Left lung (tissue), 10 donors: ENCODE results near the gene ABHD15. TPM values are rescaled to one million over a fixed set of nuclear protein-coding genes. Genes with fewer than 3 reads are reported as not detected.

ENCODE experiments used
- ATAC-seq: fragments of 200-7000 bp; cut with Tn5 transposase; one replicate; pipeline ENCODE4 v1.9.1; 2020; ENCODE audit warnings: moderate library complexity
- DNase-seq, 4 donors: peaks; one replicate each; pipeline ENCODE4 v3.0.0-alpha.2; 2013 to 2020
- H3K27ac ChIP-seq, 2 donors: fragments of 200-600 bp; sonication (generic) in 1 of 2; one replicate each; pipeline versions ENCODE4 v1.5.0 to v1.8.0; 2020 to 2021
- H3K27me3 ChIP-seq, 2 donors: fragments of 200-600 bp; sonication (generic) in 1 of 2; one replicate each; pipeline versions ENCODE4 v1.5.0 to v1.8.0; 2020 to 2021
- H3K36me3 ChIP-seq, 2 donors: fragments of 200-600 bp; sonication (generic) in 1 of 2; one replicate each; pipeline versions ENCODE4 v1.5.0 to v1.8.0; 2020 to 2021
- H3K4me1 ChIP-seq, 2 donors: fragments of 200-600 bp; one replicate each; pipeline ENCODE4 v1.8.0; 2021
- H3K4me3 ChIP-seq, 2 donors: fragments of 200-600 bp; sonication (generic) in 1 of 2; one replicate each; pipeline versions ENCODE4 v1.5.0 to v1.8.0; 2020 to 2021; ENCODE audit warnings: mild to moderate bottlenecking in 1 of 2
- H3K9me3 ChIP-seq, 2 donors: fragments of 200-600 bp; sonication (generic) in 1 of 2; one replicate each; pipeline versions ENCODE4 v1.5.0 to v1.8.0; 2020 to 2021
- CTCF ChIP-seq, 2 donors: fragments of 200-600 bp; sonication (generic) in 1 of 2; IDR thresholded peaks; one replicate each; pipeline versions ENCODE4 v1.5.0 to v1.8.0; 2021; ENCODE audit warnings: antibody characterized with exemption in 2 of 2
- intact Hi-C, 2 donors: fragments of 100-400 bp; cut with DNase I; formaldehyde crosslinking; loops; one replicate each; pipeline versions ENCODE4 v1.11.2 to v1.14.2; 2022
- polyA plus RNA-seq, 6 donors: library from polyadenylated mRNA; unstranded; fragments of 120-200 nt; gene quantifications; one replicate each; pipeline ENCODE4 v1.2.1, GENCODE V29; 2013; ENCODE audit not compliant: insufficient read length in 6 of 6
- total RNA-seq, 2 donors: library from RNA; stranded (reverse); fragmentation: NEBNext Ultra II Directional; extraction: Animal tissue kit (Norgen Biotek cat#: 25700); gene quantifications; one replicate each; pipeline ENCODE4 v1.2.1, GENCODE V29; 2021
- donor health status: DM: no; HTN: yes; CAD: no.
- donor health status: DM: no; HTN: no; CAD: no.

The ABHD15 gene
- total and polyA plus RNA-seq, 8 donors = 3.0 to 11.3 (median 4.0) TPM

- ATAC-seq = no peak
- intact Hi-C loops = no loop called here
- TF ChIP-seq CTCF (IDR thresholded peaks at IDR 0.05) = no peak
- Histone ChIP-seq H3K4me1 (no peaks in the 10 kb centered on the region), H3K27ac (no peak overlapping the region), H3K36me3 (peaks cover 0 to 64% of the 10 kb centered on the region in 2 donors), H3K9me3 (no peaks in the 10 kb centered on the region), H3K27me3 (no peaks in the 10 kb centered on the region), H3K4me3 (no peak overlapping the region)
- peak in 1 of 4 donors; percentile 40 for DNase-seq
These were observed 22.8 kb downstream of the ABHD15 start for GRCh38 chr17:29544066-29544465.

DNA sequence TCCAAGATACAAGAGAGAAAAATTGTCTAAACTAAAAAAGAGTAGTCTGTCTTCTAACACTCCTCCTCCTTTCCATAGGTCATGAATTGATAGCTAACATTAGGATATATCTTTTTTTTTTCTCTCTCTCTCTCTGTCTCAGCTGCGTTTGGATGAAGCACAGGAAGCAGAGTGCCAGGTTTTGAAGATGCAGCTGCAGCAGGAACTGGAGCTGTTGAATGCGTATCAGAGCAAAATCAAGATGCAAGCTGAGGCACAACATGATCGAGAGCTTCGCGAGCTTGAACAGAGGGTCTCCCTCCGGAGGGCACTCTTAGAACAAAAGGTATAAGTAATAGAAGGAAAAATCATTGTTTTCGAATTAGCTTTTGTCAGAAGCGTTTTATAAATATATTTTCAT, 32.9 kb downstream of the ABHD15 start:
- intact Hi-C loops = no loop called here
- TF ChIP-seq CTCF (IDR thresholded peaks at IDR 0.05) = no peak
- Histone ChIP-seq H3K27ac (no peak overlapping the region), H3K4me3 (no peak overlapping the region), H3K27me3 (no peaks in the 10 kb centered on the region), H3K36me3 (peaks cover 0 to 90% of the 10 kb centered on the region in 2 donors), H3K9me3 (no peaks in the 10 kb centered on the region), H3K4me1 (no peaks in the 10 kb centered on the region)
- ATAC-seq (no peak), DNase-seq (no peak)

GRCh38 chr17:29526322-29526721, 40.5 kb downstream of the ABHD15 start:
- TF ChIP-seq CTCF (IDR thresholded peaks at IDR 0.05) = no peak
- H3K4me1 ChIP-seq = no peaks in the 10 kb centered on the region
- no peak overlapping the region for H3K4me3 ChIP-seq
- no peak overlapping the region for H3K27ac ChIP-seq
- no peaks in the 10 kb centered on the region for H3K27me3 ChIP-seq
- ATAC-seq = no peak
- H3K36me3 ChIP-seq = peaks cover 0 to 90% of the 10 kb centered on the region in 2 donors
- H3K9me3 ChIP-seq = no peaks in the 10 kb centered on the region
- no peak for DNase-seq
- intact Hi-C loops = no loop called here

- Histone ChIP-seq H3K4me1 (no peaks in the 10 kb centered on the region), H3K27ac (no peak overlapping the region), H3K36me3 (peaks cover 0 to 90% of the 10 kb centered on the region in 2 donors), H3K9me3 (no peaks in the 10 kb centered on the region), H3K4me3 (no peak overlapping the region), H3K27me3 (no peaks in the 10 kb centered on the region)
- intact Hi-C loops = no loop called here
- TF ChIP-seq CTCF (IDR thresholded peaks at IDR 0.05) = no peak
- DNase-seq (no peak), ATAC-seq (no peak)
These were observed 42.1 kb downstream of the ABHD15 start for GRCh38 chr17:29524692-29525091.

DNA sequence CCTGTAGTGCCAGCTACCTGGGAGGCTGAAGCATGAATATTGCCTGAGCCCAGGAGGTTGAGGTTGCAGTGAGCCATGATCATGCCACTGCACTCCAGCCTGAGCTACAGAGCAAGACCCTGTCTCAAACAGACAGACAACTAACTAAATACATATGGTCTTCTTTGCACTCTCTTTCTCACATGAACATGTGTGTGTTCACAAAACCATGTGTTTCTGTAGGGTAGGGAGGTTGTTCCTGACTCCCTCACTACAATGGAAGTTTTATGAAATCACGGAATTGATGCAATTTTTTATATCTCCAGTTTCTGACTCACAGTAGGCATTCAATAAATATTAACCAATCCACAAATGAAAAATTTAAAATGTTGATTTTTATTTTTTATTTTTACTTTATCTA, 48.5 kb downstream of the ABHD15 start:
- Histone ChIP-seq H3K9me3 (no peaks in the 10 kb centered on the region), H3K36me3 (peaks cover 0 to 98% of the 10 kb centered on the region in 2 donors), H3K27me3 (no peaks in the 10 kb centered on the region), H3K4me1 (no peaks in the 10 kb centered on the region), H3K4me3 (no peak overlapping the region), H3K27ac (no peak overlapping the region)
- TF ChIP-seq CTCF (IDR thresholded peaks at IDR 0.05) = no peak
- DNase-seq = no peak
- no peak for ATAC-seq
- intact Hi-C loops = no loop called here
